H1 (cell line): ENCODE results near the gene RLBP1. TPM values are rescaled to one million over a fixed set of nuclear protein-coding genes. Genes with fewer than 3 reads are reported as not detected.

Experiments used
- ASH2L ChIP-seq: fragments of 200-600, 300-600 bp; sonication (generic); IDR thresholded peaks from one replicate; pipeline ENCODE4 v1.7.1; 2017; ENCODE audit warnings: low read length
- BCL11A ChIP-seq, 2 experiments: IDR thresholded peaks; one replicate each; pipeline ENCODE4 v1.6.1; 2011; ENCODE audit warnings: low read depth in 2 of 2, low read length in 2 of 2, mild to moderate bottlenecking in 2 of 2
- CBX8 ChIP-seq: fragments of 300-800, 300-1000 bp; sonication (generic); IDR thresholded peaks from 2 replicates; pipeline ENCODE4 v1.7.1; 2016; ENCODE audit warnings: low read depth, low read length, borderline replicate concordance
- CEBPB ChIP-seq: IDR thresholded peaks from 2 replicates; pipeline ENCODE4 v1.6.1; 2012; ENCODE audit warnings: low read depth, low read length
- EZH2 ChIP-seq: fragments of 200-600 bp; sonication (generic); IDR thresholded peaks from 2 replicates; pipeline ENCODE4 v1.7.1; 2012; ENCODE audit warnings: low read depth, mild to moderate bottlenecking, moderate library complexity, low read length, inconsistent platforms; ENCODE audit not compliant: severe bottlenecking
- FOSL1 ChIP-seq: IDR thresholded peaks from 2 replicates; pipeline ENCODE4 v1.6.1; 2011; ENCODE audit warnings: mild to moderate bottlenecking, low read depth, low read length, moderate library complexity; ENCODE audit not compliant: insufficient read depth
- HDAC2 ChIP-seq, 2 experiments: fragments of 300-600 bp in 1 of 2; sonication (generic) in 1 of 2; IDR thresholded peaks; 2 replicates each; pipeline ENCODE4 v1.6.1; 2011 to 2012; ENCODE audit warnings: low read depth in 2 of 2, low read length in 2 of 2, mild to moderate bottlenecking in 2 of 2, moderate library complexity in 2 of 2, borderline replicate concordance in 1 of 2, inconsistent platforms in 1 of 2
- SUZ12 ChIP-seq: fragments of 200-600 bp; sonication (generic); IDR thresholded peaks from 2 replicates; pipeline ENCODE4 v1.6.1; 2012; ENCODE audit warnings: mild to moderate bottlenecking, inconsistent platforms, low read length, moderate library complexity, mixed read lengths
- polyA plus RNA-seq, 7 experiments: library from polyadenylated mRNA; depleted of rRNA in 3 of 7; stranded (reverse) in 5 of 7; unstranded in 2 of 7; fragments of >200 nt in 5 of 7; fragments of 200-250 nt in 2 of 7; gene quantifications; 1 replicate in 5 of 7; 2 replicates in 1 of 7; 4 replicates in 1 of 7; pipeline versions ENCODE4 v1.2.1 to v1.2.3, GENCODE V29; 2011 to 2013; ENCODE audit warnings: missing spikeins in 2 of 7, mixed read lengths in 2 of 7
- total RNA-seq: library from RNA; stranded (reverse); fragmentation: NEBNext Ultra II Directional; extraction: Animal tissue kit (Norgen Biotek cat#: 25700); gene quantifications from 2 replicates; pipeline ENCODE4 v1.2.1, GENCODE V29; 2021
- TF ChIP-seq, protein P1 (sequence below): fragments of 300-600 bp; sonication (generic); IDR thresholded peaks from 2 replicates; pipeline ENCODE4 v1.7.1; 2012; ENCODE audit warnings: low read length, moderate library complexity, mild to moderate bottlenecking, inconsistent platforms; ENCODE audit not compliant: insufficient replicate concordance
- TF ChIP-seq, protein P2 (sequence below): IDR thresholded peaks from 2 replicates; pipeline ENCODE4 v1.6.1; 2012; ENCODE audit warnings: low read length, inconsistent platforms

The RLBP1 gene
- total and polyA plus RNA-seq, 2 of the 8 experiments (the other 6 are each of a cell fraction or from before 2014, with no cell fraction given): 0.05 TPM; not detected in 1

- TF ChIP-seq, protein P1, sequence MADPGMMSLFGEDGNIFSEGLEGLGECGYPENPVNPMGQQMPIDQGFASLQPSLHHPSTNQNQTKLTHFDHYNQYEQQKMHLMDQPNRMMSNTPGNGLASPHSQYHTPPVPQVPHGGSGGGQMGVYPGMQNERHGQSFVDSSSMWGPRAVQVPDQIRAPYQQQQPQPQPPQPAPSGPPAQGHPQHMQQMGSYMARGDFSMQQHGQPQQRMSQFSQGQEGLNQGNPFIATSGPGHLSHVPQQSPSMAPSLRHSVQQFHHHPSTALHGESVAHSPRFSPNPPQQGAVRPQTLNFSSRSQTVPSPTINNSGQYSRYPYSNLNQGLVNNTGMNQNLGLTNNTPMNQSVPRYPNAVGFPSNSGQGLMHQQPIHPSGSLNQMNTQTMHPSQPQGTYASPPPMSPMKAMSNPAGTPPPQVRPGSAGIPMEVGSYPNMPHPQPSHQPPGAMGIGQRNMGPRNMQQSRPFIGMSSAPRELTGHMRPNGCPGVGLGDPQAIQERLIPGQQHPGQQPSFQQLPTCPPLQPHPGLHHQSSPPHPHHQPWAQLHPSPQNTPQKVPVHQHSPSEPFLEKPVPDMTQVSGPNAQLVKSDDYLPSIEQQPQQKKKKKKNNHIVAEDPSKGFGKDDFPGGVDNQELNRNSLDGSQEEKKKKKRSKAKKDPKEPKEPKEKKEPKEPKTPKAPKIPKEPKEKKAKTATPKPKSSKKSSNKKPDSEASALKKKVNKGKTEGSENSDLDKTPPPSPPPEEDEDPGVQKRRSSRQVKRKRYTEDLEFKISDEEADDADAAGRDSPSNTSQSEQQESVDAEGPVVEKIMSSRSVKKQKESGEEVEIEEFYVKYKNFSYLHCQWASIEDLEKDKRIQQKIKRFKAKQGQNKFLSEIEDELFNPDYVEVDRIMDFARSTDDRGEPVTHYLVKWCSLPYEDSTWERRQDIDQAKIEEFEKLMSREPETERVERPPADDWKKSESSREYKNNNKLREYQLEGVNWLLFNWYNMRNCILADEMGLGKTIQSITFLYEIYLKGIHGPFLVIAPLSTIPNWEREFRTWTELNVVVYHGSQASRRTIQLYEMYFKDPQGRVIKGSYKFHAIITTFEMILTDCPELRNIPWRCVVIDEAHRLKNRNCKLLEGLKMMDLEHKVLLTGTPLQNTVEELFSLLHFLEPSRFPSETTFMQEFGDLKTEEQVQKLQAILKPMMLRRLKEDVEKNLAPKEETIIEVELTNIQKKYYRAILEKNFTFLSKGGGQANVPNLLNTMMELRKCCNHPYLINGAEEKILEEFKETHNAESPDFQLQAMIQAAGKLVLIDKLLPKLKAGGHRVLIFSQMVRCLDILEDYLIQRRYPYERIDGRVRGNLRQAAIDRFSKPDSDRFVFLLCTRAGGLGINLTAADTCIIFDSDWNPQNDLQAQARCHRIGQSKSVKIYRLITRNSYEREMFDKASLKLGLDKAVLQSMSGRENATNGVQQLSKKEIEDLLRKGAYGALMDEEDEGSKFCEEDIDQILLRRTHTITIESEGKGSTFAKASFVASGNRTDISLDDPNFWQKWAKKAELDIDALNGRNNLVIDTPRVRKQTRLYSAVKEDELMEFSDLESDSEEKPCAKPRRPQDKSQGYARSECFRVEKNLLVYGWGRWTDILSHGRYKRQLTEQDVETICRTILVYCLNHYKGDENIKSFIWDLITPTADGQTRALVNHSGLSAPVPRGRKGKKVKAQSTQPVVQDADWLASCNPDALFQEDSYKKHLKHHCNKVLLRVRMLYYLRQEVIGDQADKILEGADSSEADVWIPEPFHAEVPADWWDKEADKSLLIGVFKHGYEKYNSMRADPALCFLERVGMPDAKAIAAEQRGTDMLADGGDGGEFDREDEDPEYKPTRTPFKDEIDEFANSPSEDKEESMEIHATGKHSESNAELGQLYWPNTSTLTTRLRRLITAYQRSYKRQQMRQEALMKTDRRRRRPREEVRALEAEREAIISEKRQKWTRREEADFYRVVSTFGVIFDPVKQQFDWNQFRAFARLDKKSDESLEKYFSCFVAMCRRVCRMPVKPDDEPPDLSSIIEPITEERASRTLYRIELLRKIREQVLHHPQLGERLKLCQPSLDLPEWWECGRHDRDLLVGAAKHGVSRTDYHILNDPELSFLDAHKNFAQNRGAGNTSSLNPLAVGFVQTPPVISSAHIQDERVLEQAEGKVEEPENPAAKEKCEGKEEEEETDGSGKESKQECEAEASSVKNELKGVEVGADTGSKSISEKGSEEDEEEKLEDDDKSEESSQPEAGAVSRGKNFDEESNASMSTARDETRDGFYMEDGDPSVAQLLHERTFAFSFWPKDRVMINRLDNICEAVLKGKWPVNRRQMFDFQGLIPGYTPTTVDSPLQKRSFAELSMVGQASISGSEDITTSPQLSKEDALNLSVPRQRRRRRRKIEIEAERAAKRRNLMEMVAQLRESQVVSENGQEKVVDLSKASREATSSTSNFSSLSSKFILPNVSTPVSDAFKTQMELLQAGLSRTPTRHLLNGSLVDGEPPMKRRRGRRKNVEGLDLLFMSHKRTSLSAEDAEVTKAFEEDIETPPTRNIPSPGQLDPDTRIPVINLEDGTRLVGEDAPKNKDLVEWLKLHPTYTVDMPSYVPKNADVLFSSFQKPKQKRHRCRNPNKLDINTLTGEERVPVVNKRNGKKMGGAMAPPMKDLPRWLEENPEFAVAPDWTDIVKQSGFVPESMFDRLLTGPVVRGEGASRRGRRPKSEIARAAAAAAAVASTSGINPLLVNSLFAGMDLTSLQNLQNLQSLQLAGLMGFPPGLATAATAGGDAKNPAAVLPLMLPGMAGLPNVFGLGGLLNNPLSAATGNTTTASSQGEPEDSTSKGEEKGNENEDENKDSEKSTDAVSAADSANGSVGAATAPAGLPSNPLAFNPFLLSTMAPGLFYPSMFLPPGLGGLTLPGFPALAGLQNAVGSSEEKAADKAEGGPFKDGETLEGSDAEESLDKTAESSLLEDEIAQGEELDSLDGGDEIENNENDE: no peak
- TF ChIP-seq SUZ12: no peak
- TF ChIP-seq CBX8: no peak
- TF ChIP-seq EZH2: no peak
- TF ChIP-seq BCL11A (IDR thresholded peaks at IDR 0.05; ENCODE audit: low read depth in 2 of 2, low read length in 2 of 2): no peak
- no peak for TF ChIP-seq HDAC2 (IDR thresholded peaks at IDR 0.05; ENCODE audit: borderline replicate concordance in 1 of 2, low read depth in 2 of 2, low read length in 2 of 2)
- TF ChIP-seq ASH2L: no peak
- TF ChIP-seq, protein P2, sequence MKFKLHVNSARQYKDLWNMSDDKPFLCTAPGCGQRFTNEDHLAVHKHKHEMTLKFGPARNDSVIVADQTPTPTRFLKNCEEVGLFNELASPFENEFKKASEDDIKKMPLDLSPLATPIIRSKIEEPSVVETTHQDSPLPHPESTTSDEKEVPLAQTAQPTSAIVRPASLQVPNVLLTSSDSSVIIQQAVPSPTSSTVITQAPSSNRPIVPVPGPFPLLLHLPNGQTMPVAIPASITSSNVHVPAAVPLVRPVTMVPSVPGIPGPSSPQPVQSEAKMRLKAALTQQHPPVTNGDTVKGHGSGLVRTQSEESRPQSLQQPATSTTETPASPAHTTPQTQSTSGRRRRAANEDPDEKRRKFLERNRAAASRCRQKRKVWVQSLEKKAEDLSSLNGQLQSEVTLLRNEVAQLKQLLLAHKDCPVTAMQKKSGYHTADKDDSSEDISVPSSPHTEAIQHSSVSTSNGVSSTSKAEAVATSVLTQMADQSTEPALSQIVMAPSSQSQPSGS: no peak
- TF ChIP-seq FOSL1: no peak
- no peak for TF ChIP-seq CEBPB
Observed at GRCh38 chr15:89184357-89184756, 37.0 kb downstream of the RLBP1 start (continued).
